ENCODE measurements around the gene SERTAD1.

The SERTAD1 gene

GRCh38 chr19:40450664-40451063, 24.9 kb upstream of the SERTAD1 start:
- no peak for DNase-seq (ENCODE audit: low spot score)
- H3K4me3 ChIP-seq, result no peak overlapping the region
- no peak for TF ChIP-seq CTCF (IDR thresholded peaks at IDR 0.05)
- H3K27ac ChIP-seq, result no peak overlapping the region

GRCh38 chr19:40449506-40449905, 23.7 kb upstream of the SERTAD1 start:
- TF ChIP-seq CTCF (IDR thresholded peaks at IDR 0.05), result no peak
- no peak for DNase-seq (ENCODE audit: low spot score)
- Histone ChIP-seq H3K27ac (no peak overlapping the region), H3K4me3 (no peak overlapping the region)

- no peak overlapping the region for H3K4me3 ChIP-seq
- TF ChIP-seq CTCF (IDR thresholded peaks at IDR 0.05), result no peak
- no peak for DNase-seq (ENCODE audit: low spot score)
- no peak overlapping the region for H3K27ac ChIP-seq
Observed at GRCh38 chr19:40446263-40446784, 20.5 kb upstream of the SERTAD1 start.

DNA sequence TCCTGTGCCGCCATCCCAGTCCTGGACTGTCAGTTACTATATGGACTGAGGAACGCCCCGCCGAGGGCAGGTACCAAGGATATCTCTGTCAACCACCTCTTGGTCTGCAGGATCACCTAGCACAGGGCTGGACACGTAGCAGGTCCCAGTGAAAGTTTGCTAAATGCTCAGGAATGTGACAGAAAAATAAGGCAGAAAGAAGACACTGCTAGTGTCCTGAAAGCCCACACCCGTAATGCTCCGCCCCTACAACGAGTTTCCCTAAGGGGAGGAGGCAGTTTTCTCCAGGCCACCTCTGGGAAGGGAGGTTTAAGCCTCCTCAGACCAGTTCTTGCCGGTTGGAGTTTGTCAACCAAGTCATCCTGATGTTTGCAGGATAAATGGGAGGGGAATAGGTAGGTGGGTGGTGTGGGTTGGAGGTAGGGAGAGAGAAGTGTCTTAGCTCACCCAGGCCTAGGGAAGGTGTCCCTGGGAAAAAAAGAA, 20.0 kb upstream of the SERTAD1 start:
- TF ChIP-seq CTCF (IDR thresholded peaks at IDR 0.05), result no peak
- H3K27ac ChIP-seq, result no peak overlapping the region
- H3K4me3 ChIP-seq, result no peak overlapping the region
- no peak for DNase-seq (ENCODE audit: low spot score)

GRCh38 chr19:40444825-40445312, 19.1 kb upstream of the SERTAD1 start:
- no peak for TF ChIP-seq CTCF (IDR thresholded peaks at IDR 0.05)
- Histone ChIP-seq H3K4me3 (peak overlapping the region; percentile 96), H3K27ac (peak overlapping the region; percentile 94 to 100)
- DNase-seq (ENCODE audit: low spot score), result no peak

DNA sequence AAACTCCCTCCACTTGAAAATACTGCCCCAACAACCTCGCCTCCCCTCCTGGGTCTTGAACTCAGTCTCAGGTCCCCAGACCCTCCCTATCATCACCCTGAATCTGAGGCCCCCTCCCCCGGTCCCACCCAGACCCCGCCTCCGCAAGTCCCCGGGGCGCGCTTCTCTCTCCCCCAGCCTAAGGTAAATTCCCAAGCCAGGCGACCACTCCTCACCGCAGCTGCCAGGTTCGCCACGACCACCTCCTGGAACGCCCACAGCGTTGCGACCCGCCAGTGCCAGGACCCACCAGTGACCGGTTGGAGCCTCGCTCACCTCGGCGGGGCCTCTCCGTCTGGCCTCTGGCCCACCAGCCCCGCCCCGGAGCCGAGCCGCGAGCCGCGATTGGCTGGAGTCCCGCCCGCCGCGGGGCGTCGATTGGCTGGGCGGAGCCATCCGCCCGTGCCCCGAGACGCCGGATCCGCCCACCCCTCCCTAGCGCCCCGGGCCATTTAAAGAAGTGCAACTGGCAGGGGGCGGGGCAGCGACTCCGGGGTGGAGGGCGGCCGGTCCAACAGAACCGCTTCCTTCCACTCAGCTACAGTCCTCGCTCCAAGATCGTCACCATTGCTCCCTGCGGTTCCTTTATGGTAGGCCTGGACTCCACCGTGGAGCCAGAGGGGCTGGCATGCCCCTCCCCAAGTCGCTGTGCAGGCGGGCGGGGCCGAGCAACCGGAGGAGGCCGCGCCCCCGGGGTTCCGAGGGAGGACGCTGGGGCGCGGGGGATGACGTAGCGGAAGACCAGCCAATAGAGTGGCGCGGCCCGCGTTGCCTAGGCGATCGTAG, 18.4 kb upstream of the SERTAD1 start, which contains the start of gene SERTAD3:
TSS of gene SERTAD3 (minus strand) at position 336 of the 825 bp plus-strand sequence. CDS start 2,255 bp downstream, outside the sequence.
- DNase-seq (ENCODE audit: low spot score), result peak; percentile 98
- no peak for TF ChIP-seq CTCF (IDR thresholded peaks at IDR 0.05)
- H3K4me3 ChIP-seq, result peak within 1 kb of the TSS; percentile 96

More for the DNA sequence above, 18.4 kb upstream of the SERTAD1 start, which contains the start of gene SERTAD3:
- H3K27ac ChIP-seq, result peak within 1 kb of the TSS; percentile 94 to 100

Measured in coronary artery (tissue), 2 donors.